Vagina (tissue), 2 donors: Measurements from ENCODE around the gene SERPINB4. TPM values are rescaled to one million over a fixed set of nuclear protein-coding genes. Genes with fewer than 3 reads are reported as not detected.
"Not testable (repeated sequence)": the region's sequence is repeated elsewhere in the genome, so short reads cannot be mapped to it uniquely, and the experiment has no call there.

Experiments used
- DNase-seq, 2 donors: peaks; one replicate each; pipeline ENCODE4 v3.0.0-alpha.2; 2017; ENCODE audit errors: extremely low spot score in 2 of 2
- H3K27ac ChIP-seq: fragments of 200-600 bp; sonication (generic); one replicate; pipeline ENCODE4 v1.5.1; 2019
- H3K27me3 ChIP-seq: fragments of 200-600 bp; sonication (generic); one replicate; pipeline ENCODE4 v1.5.1; 2019
- H3K36me3 ChIP-seq, 2 donors: fragments of 200-600 bp; sonication (generic); one replicate each; pipeline ENCODE4 v1.5.1; 2017 to 2019
- H3K4me1 ChIP-seq: fragments of 200-600 bp; sonication (generic); one replicate; pipeline ENCODE4 v1.5.1; 2019
- H3K4me3 ChIP-seq, 2 donors: fragments of 200-600 bp; sonication (generic); 1 replicate in 1 of 2; 2 replicates in 1 of 2; pipeline ENCODE4 v1.5.1; 2016 to 2019
- H3K9me3 ChIP-seq: fragments of 200-600 bp; sonication (generic); one replicate; pipeline ENCODE4 v1.5.1; 2019
- POLR2A ChIP-seq, 2 donors: fragments of 450-650 bp; IDR thresholded peaks; one replicate each; pipeline ENCODE4 v1.6.1; 2017; ENCODE audit warnings: antibody characterized with exemption in 2 of 2, mild to moderate bottlenecking in 2 of 2, moderate library complexity in 2 of 2
- POLR2AphosphoS5 ChIP-seq, 2 donors: sonication (generic); formaldehyde crosslinking; IDR thresholded peaks; one replicate each; pipeline ENCODE4 v1.9.0; 2017; ENCODE audit warnings: antibody characterized with exemption in 2 of 2, mild to moderate bottlenecking in 2 of 2, low read depth in 1 of 2; ENCODE audit not compliant: insufficient read depth in 1 of 2
- intact Hi-C: fragments of 100-400 bp; cut with DNase I; formaldehyde crosslinking; loops from one replicate; pipeline ENCODE4 v1.15.1; 2023
- total RNA-seq: library from RNA; depleted of rRNA; stranded (reverse); fragments of >200 nt; gene quantifications from one replicate; pipeline ENCODE4 v1.2.3, GENCODE V29; 2016
- TF ChIP-seq, protein P1 (sequence below), 3 experiments: fragments of 450-650 bp in 2 of 3; fragments of 200-600 bp in 1 of 3; sonication (generic) in 1 of 3; IDR thresholded peaks; one replicate each; pipeline ENCODE4 v1.5.1; 2017 to 2019; ENCODE audit warnings: antibody characterized with exemption in 3 of 3, mild to moderate bottlenecking in 2 of 3, moderate library complexity in 2 of 3

The SERPINB4 gene
- 77.3 TPM for total RNA-seq

DNA sequence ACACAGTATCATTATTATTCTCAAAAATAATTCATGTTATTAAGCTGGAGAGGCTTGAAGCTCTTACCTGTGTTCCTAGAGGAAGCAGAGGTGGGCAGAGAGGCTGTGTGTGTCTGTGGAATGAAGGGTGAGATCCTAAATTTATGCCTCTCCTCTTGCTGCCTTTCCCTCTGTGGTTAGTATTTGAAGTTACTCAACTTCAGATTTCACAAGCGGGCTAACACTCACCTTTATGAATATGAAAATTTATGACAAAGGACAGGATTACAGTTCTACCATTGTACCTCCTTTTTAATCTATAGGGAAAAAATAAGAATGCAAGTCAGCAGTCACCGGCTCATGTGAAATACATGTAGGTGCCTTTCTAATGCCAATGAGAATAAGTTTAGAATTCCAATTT is at the start of gene SERPINB4:
SERPINB4 (minus strand) TSS at position 115 of the 400 bp plus-strand sequence. CDS start 679 bp downstream, outside the sequence.
- DNase-seq, H3K9me3 ChIP-seq, intact Hi-C loops, H3K4me3 ChIP-seq, H3K27ac ChIP-seq, H3K36me3 ChIP-seq, H3K4me1 ChIP-seq, H3K27me3 ChIP-seq: not testable (repeated sequence)

DNA sequence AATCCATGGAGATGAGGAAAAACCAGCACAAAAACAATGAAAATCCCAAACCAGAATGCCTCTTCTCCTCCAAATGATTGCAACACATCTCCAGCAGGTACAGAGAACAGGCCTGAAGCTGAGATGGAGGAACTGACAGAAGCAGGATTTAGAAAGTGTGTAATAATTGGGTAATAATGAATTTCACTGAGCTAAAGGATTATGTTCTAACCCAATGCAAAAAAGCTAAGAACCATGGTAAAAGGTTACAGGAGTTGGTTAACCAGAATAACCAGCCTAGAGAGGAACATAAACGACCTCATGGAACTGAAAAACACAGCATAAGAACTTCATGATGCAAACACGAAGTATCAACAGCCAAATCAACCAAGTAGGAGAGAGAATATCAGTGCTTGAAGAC is 45.0 kb upstream of the SERPINB4 start:
- peak in 1 of 2 donors; percentile 70 for TF ChIP-seq POLR2AphosphoS5 (IDR thresholded peaks at IDR 0.05; ENCODE audit: insufficient read depth in 1 of 2, low read depth in 1 of 2)
- TF ChIP-seq POLR2A (IDR thresholded peaks at IDR 0.05), result no peak
- TF ChIP-seq, protein P1, sequence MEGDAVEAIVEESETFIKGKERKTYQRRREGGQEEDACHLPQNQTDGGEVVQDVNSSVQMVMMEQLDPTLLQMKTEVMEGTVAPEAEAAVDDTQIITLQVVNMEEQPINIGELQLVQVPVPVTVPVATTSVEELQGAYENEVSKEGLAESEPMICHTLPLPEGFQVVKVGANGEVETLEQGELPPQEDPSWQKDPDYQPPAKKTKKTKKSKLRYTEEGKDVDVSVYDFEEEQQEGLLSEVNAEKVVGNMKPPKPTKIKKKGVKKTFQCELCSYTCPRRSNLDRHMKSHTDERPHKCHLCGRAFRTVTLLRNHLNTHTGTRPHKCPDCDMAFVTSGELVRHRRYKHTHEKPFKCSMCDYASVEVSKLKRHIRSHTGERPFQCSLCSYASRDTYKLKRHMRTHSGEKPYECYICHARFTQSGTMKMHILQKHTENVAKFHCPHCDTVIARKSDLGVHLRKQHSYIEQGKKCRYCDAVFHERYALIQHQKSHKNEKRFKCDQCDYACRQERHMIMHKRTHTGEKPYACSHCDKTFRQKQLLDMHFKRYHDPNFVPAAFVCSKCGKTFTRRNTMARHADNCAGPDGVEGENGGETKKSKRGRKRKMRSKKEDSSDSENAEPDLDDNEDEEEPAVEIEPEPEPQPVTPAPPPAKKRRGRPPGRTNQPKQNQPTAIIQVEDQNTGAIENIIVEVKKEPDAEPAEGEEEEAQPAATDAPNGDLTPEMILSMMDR (IDR thresholded peaks at IDR 0.05), result no peak
- no peak overlapping the region for H3K27ac ChIP-seq

DNA sequence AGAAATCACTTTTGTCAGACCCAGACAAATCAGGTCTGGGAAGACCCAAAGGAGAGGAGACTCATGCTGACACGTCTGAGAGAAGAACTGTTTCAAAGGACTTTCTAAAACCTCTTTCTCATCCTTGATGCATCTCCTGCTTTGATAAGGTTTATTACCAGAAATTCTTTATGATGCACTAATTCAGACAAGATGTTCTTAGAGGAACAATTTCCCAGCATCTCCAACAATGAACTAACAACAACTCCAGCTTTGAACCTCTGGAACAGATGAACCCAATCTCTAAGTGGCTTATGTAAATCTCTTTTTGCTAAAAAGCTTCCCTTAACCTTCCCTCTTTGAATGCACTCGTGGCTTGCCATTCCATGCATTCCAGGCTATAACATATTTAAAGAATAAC is 42.8 kb upstream of the SERPINB4 start:
- no peaks in the 10 kb centered on the region for H3K4me1 ChIP-seq
- no peaks in the 10 kb centered on the region for H3K9me3 ChIP-seq
- no peaks in the 10 kb centered on the region for H3K36me3 ChIP-seq
- H3K27me3 ChIP-seq, result no peaks in the 10 kb centered on the region
- intact Hi-C loops, result no loop called here
- no peak overlapping the region for H3K27ac ChIP-seq
- no peak for DNase-seq
- TF ChIP-seq, protein P1 (IDR thresholded peaks at IDR 0.05), result no peak
- TF ChIP-seq POLR2A (IDR thresholded peaks at IDR 0.05), result no peak
- TF ChIP-seq POLR2AphosphoS5 (IDR thresholded peaks at IDR 0.05; ENCODE audit: insufficient read depth in 1 of 2, low read depth in 1 of 2), result no peak
- no peak overlapping the region for H3K4me3 ChIP-seq

More for the DNA sequence above, 45.0 kb upstream of the SERPINB4 start:
- no peak for DNase-seq
- H3K4me1 ChIP-seq, result no peaks in the 10 kb centered on the region
- no peaks in the 10 kb centered on the region for H3K9me3 ChIP-seq
- H3K4me3 ChIP-seq, result no peak overlapping the region
- H3K27me3 ChIP-seq, result no peaks in the 10 kb centered on the region
- H3K36me3 ChIP-seq, result no peaks in the 10 kb centered on the region
- intact Hi-C loops, result no loop called here

DNA sequence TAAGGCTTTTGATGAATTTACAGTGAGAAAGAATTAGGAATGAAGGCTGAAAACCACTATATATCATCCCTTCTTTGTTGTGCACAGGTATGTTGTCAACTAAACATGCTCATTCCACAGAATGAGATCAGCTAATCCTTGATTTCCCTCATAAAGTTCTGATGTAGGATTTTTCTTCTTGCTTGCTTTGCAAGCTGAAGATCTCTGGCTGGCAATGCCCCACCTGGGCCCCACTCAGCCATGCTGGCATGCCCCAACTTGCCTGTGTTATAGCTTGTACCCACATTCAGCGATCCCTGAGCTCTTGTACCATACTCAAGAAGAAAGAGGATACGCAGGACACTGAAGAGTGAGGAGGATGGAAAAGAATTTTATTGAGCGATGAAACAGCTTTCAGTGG is 40.7 kb upstream of the SERPINB4 start:
- Histone ChIP-seq H3K4me1 (no peaks in the 10 kb centered on the region), H3K27ac (no peak overlapping the region)
- DNase-seq, result no peak

DNA sequence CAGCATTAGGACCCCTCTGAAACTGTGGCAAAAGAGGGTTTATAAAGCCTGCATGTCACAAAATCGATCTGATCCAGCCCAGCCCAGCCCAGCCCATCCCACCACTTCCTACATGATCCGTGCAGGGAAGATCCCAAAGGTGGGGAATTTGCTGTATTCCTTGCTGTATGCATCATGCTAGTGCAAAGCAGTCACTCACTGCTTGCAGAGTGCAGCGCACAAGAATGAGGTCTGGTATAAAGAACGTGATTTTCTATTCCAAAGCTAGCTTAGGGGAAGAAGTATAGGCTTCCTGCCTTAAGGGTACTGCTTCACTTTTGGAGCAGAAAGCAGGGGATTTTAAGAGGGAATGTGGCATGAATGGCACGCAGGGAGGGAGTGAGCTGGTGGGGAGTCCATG is 39.8 kb upstream of the SERPINB4 start:
- TF ChIP-seq POLR2AphosphoS5 (IDR thresholded peaks at IDR 0.05; ENCODE audit: insufficient read depth in 1 of 2, low read depth in 1 of 2), result no peak
- TF ChIP-seq, protein P1 (IDR thresholded peaks at IDR 0.05), result no peak
- DNase-seq, result no peak
- Histone ChIP-seq H3K36me3 (no peaks in the 10 kb centered on the region), H3K9me3 (no peaks in the 10 kb centered on the region), H3K27ac (no peak overlapping the region), H3K4me1 (no peaks in the 10 kb centered on the region), H3K4me3 (no peak overlapping the region), H3K27me3 (no peaks in the 10 kb centered on the region)
- intact Hi-C loops, result no loop called here

More for the DNA sequence above, 40.7 kb upstream of the SERPINB4 start:
- H3K27me3 ChIP-seq, result no peaks in the 10 kb centered on the region
- intact Hi-C loops, result no loop called here
- H3K9me3 ChIP-seq, result no peaks in the 10 kb centered on the region
- H3K36me3 ChIP-seq, result no peaks in the 10 kb centered on the region
- no peak for TF ChIP-seq POLR2A (IDR thresholded peaks at IDR 0.05)
- peak in 1 of 2 donors; percentile 69 for TF ChIP-seq POLR2AphosphoS5 (IDR thresholded peaks at IDR 0.05; ENCODE audit: insufficient read depth in 1 of 2, low read depth in 1 of 2)
- H3K4me3 ChIP-seq, result no peak overlapping the region

DNA sequence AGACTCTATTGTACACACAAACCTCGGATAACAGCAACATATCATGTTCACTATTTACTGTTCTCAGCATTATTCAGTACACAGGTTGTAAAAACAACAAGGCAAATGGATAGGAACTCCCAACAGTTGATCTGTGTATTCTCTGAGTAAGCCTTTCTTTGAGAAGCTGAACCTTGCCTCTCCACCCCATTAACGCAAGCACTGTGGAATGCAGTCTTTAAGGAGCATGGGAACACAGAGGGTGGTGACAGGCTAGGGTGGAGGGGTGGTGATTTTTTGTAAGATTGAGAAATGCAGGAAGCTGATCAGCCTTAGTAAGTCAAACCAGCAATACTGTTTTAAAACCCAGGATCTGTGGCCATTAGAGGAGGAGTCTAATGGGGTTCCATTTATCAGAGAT is 39.1 kb upstream of the SERPINB4 start:
- TF ChIP-seq POLR2A (IDR thresholded peaks at IDR 0.05), result no peak
- TF ChIP-seq POLR2AphosphoS5 (IDR thresholded peaks at IDR 0.05; ENCODE audit: insufficient read depth in 1 of 2, low read depth in 1 of 2), result peak in 1 of 2 donors; percentile 85
- H3K36me3 ChIP-seq, result no peaks in the 10 kb centered on the region
- H3K4me1 ChIP-seq, result no peaks in the 10 kb centered on the region
- no peak for DNase-seq
- H3K9me3 ChIP-seq, result no peaks in the 10 kb centered on the region
- H3K4me3 ChIP-seq, result no peak overlapping the region
- H3K27ac ChIP-seq, result peak overlapping the region; percentile 66
- no peaks in the 10 kb centered on the region for H3K27me3 ChIP-seq
- intact Hi-C loops, result no loop called here
